HG02571 (cell line): Measurements from ENCODE around the gene DHRS9.
A peak's percentile ranks its signal among the peaks of the same experiment; 100 is the strongest.

Experiments
- ATAC-seq: cut with Tn5 transposase; IDR thresholded peaks from one replicate; pipeline ENCODE4 v1.9.1; 2021; ENCODE audit warnings: mild to moderate bottlenecking, moderate library complexity; ENCODE audit not compliant: unreplicated experiment

The DHRS9 gene

DNA sequence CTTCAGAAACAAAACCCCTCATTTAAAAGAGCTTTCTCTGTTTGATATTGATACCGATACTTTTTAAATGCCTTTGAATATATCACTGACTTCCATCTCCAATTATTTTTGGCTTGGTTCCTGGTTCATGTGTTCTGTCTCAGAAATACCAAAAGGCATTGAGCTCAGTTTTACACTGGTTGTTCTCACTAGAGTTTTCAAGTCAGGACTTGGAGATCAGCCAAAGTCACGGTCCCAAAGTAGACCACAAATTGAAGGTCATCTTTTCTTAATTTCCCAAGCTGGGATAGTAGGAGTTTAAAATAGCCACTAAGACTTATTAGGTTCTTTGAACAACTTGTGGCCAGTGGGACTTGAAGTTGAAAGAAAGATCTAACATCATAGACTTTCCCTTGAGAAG lies 24.2 kb downstream of the DHRS9 start:
- ATAC-seq, result no peak

- ATAC-seq, result no peak
Observed at GRCh38 chr2:169094676-169095075, 25.3 kb downstream of the DHRS9 start.

- ATAC-seq, result no peak
Observed at GRCh38 chr2:169095621-169096105, 26.3 kb downstream of the DHRS9 start.

DNA sequence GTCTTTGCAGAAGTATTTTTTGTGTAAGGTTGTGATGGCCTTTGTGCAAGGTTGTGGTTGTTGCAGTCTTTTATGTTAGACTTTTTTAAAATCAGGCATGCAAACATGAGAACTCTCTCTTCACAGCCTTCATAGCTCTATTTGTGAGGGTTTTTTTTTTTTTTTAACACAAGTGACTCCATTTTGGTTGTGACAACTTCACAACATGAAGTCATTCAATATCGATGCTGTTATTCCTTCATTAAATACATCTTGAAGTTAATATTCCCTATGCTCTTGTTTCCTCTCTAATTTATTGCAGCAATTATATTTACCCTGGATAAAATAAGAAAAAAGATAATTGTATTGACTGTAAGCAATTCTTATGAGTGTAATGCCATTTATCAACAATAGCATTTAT lies 35.5 kb downstream of the DHRS9 start:
- ATAC-seq, result no peak

GRCh38 chr2:169105476-169105875 lies 36.1 kb downstream of the DHRS9 start:
- no peak for ATAC-seq

GRCh38 chr2:169106134-169106533 lies 36.8 kb downstream of the DHRS9 start:
- ATAC-seq, result no peak

DNA sequence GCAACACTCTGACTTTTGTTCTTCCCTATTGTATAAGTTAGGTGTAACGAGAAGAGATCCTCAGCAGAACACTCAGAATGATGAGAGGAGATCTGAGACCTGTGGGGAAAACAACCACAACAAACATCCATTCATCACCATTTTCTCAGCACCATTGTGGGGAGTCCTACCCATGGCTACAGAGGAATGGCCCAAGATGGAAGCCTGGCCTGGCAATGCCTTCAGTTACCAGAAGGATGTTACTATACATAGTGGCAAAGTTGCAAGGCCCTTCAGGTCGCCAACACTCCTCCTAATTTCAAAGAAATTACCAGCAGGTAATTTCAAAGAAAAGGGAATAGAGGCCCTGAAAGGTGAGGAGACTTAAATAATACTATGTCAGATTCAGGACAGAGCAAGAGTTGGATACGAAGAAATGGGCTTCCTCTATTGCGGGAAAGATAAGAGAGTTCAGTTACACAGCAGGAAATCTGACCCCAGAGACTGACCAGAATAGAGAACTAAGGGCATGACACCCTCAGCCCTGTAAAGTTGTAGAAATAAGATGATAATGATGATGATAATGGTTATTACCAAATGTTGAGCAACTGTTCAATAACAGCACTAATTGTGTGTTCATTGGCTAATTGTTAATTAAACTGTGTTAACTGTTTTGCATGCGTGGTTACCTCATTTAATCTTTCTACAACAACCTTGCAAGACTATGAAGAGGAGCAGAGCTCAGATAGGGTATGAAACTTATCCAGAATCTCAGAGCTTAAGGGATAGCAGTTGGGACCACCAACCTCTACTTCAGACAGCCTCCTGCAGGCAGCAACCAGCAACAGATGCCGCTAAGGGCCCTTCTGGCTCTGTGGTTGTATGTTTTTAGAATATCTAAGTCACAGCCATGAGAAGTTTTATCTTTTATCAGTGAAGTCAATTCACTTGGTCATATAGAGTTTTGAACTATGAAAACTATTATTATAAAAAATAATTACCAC lies 37.5 kb downstream of the DHRS9 start:
- no peak for ATAC-seq

GRCh38 chr2:169107645-169108044 lies 38.3 kb downstream of the DHRS9 start:
- ATAC-seq, result peak; percentile 65

DNA sequence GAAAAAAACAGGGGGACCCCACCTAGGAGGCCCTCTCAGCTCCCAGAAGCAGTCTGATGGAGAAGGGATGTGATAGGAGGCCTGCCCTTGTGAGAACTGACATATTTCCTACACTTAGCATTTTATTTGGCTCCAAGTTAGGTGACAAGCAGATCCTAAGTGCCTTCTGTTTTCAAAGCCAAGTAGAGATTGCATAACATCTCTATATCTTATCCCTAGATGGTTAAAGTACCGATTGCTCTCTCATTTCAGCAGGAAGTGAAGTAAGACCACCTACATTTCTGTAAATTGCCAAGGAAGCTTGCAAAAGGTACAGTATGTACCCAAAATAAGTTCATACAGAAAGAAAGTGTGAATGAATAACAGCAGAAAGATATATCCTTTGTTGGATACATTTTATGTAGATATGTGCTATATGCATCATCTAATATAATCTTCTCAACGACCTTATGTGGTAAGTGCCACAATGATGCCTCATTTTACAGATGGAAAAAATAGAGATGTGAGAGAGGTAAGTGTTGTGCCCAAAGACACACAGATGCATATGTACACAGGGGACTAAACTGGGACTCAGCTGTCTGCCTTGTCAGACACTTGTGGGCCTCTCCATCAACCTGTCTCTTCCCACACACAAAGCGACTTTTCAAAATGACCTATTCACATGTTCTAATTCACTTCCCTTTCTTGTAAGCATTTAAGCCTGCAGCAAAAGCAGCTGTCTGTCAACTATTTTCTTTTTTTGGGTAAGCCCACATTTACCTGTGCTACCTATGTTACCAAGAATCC lies 38.9 kb downstream of the DHRS9 start:
- ATAC-seq, result no peak

GRCh38 chr2:169109502-169110409 lies 40.4 kb downstream of the DHRS9 start:
- peak; percentile 46 for ATAC-seq

DNA sequence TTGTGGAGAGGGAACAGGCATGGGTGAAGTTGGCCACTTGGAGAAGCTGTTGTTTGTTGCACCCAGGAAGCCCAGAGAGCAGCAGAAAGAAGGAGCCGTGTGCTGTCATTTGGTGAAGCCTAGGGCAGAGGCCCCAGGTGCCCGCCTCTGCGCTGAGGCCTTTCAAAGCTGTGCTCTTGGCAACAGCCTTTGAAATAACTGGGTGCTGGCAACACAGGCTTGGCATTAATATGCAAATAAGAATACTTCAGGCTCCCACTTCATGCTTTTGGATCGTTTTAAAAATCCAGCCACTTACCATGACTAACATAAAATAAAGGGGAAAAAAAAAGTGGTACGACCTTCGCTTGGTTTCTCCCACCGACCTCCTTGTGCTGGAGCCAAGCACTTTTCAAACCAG lies 41.1 kb downstream of the DHRS9 start:
- ATAC-seq, result no peak

- ATAC-seq, result no peak
Observed at GRCh38 chr2:169110916-169111315, 41.6 kb downstream of the DHRS9 start.

- ATAC-seq, result no peak
Observed at GRCh38 chr2:169112841-169113240, 43.5 kb downstream of the DHRS9 start.

- ATAC-seq, result no peak
Observed at GRCh38 chr2:169114056-169114455, 44.7 kb downstream of the DHRS9 start.

- ATAC-seq, result no peak
Observed at GRCh38 chr2:169116327-169116726, 47.0 kb downstream of the DHRS9 start.

DNA sequence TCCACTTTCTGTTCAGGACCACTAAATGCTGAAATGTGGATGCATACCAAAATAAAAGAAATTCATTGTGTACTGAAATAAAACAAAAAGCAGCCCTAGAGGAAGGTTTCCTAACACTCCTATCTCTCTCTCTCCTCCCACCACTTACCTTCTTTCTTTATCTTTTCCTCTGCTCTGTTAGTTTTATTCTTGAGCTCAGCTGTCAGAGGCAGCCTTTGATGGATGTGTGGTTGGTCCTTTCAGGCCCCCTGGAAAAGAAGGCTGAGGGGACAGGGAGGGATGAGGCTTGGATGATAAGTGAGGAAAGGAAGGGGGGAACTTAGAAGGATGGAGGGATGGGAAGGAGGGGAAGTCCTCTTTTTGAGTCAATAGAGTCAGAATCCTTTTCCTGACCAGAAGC lies 47.6 kb downstream of the DHRS9 start:
- ATAC-seq, result no peak

GRCh38 chr2:169118060-169118459 lies 48.7 kb downstream of the DHRS9 start:
- ATAC-seq, result no peak

GRCh38 chr2:169119123-169119760 lies 49.9 kb downstream of the DHRS9 start:
- no peak for ATAC-seq

DNA sequence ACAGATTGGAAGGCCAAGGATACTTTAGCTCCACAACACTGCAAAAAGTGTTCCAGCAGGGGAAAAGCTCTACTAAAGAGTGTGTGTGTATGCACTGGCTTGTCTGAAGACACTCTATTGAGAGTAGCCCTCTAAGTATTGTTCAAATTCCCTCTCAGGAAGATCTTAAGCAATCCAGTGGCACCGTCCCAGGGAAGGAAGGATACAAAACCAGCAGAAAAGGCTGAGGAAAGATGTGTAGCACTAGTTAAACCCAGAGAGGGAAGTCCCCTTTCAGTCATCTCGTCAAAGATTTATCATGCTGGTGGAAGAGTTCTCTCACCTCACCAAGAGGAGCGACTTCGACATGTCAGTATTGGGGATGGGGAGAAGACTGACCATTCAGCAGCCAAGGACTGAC lies 50.5 kb downstream of the DHRS9 start:
- ATAC-seq, result no peak

- ATAC-seq, result no peak
Observed at GRCh38 chr2:169129703-169130243, 60.4 kb downstream of the DHRS9 start.
